Measurements from ENCODE around the gene GIMAP8. TPM values are rescaled to one million over a fixed set of nuclear protein-coding genes. Genes with fewer than 3 reads are reported as not detected.

GIMAP8 gene
- total RNA-seq, 1 donor = not detected

DNA sequence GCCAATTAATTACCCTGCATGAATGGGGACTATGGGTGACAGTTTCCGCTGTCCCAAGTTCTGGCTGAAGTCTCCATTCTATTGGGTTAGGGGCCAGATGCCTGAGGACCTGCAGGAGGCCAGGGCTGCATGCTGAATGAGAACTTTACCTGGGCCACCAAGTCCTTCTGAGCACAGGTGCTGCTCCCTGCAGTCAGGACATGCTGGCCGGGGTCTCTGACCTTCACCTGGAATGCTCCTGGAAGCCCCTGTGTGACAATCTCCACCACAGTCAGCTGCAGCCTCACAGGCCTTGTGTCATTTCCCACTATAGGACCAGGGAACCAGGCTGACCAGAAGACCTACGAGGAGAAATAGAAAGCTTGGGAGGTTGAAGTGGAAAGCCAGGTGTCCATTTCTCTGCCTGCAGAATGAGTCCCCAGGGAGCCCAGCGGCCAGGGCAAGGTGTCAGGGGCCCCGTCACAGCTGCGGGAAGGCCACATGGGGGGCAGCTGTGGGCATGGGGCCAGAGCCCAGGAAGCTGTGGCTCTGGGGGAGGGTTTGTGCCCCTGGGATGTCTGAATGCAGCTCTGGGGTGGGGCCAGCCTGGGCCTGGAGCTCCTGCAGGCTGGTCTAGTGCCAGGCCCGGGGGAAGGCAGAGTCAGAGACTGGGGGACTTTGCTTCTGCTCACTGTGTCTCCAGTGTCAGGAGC lies 5.6 kb upstream of the GIMAP8 start:
- Histone ChIP-seq H2AFZ (ENCODE audit: low read length) (no peak overlapping the region), H4K20me1 (ENCODE audit: insufficient read depth, low read length) (no peaks in the 10 kb centered on the region), H3K36me3 (ENCODE audit: insufficient read depth, low read length) (no peaks in the 10 kb centered on the region), H3K79me2 (ENCODE audit: insufficient read depth, low read length) (no peaks in the 10 kb centered on the region), H3K9me3 (ENCODE audit: low read depth, low read length) (no peaks in the 10 kb centered on the region), H3K27me3 (ENCODE audit: insufficient read depth, low read length) (peaks cover 2% of the 10 kb centered on the region), H3K4me2 (ENCODE audit: insufficient read depth, low read length) (no peak overlapping the region), H3K4me1 (ENCODE audit: insufficient read depth, low read length) (no peaks in the 10 kb centered on the region), H3K4me3 (ENCODE audit: insufficient read depth, low read length) (no peak overlapping the region), H3K27ac (ENCODE audit: low read depth, low read length) (no peak overlapping the region)
- TF ChIP-seq, protein P1, sequence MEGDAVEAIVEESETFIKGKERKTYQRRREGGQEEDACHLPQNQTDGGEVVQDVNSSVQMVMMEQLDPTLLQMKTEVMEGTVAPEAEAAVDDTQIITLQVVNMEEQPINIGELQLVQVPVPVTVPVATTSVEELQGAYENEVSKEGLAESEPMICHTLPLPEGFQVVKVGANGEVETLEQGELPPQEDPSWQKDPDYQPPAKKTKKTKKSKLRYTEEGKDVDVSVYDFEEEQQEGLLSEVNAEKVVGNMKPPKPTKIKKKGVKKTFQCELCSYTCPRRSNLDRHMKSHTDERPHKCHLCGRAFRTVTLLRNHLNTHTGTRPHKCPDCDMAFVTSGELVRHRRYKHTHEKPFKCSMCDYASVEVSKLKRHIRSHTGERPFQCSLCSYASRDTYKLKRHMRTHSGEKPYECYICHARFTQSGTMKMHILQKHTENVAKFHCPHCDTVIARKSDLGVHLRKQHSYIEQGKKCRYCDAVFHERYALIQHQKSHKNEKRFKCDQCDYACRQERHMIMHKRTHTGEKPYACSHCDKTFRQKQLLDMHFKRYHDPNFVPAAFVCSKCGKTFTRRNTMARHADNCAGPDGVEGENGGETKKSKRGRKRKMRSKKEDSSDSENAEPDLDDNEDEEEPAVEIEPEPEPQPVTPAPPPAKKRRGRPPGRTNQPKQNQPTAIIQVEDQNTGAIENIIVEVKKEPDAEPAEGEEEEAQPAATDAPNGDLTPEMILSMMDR (IDR thresholded peaks at IDR 0.05; ENCODE audit: extremely low read depth, low read depth, low read length) = no peak
- no peak for DNase-seq (ENCODE audit: insufficient read length, low spot score, missing footprints)

DNA sequence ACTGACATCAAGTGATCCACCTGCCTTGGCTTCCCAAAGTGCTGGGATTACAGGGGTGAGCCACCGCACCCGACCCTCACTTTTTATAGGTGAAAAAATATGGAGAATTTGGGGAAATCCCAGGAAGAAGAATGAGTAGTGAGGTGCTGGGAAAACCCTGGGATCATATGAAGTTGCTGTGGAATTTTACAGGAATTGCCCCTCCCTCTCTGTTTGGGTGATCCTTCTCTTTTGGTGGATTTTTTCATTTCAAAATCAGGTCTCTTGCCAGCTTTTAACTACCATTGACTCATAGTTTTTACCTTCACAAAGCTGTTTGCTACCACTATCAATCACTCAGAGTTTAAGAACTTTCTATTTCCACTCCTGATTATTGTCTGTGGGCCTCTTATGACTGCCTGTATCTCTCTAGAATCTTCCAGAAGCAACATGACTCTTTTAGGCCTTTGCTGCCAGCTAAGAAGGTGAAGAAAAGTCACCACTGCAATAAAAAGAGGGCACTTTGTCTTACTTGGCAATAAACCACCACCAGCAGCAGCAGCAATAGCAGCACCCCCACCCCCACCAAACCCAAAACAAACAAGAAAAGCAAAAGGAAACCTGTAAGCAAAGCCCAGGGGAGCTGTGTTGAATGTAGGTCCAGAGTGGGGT lies 4.0 kb upstream of the GIMAP8 start:
- TF ChIP-seq, protein P1 (IDR thresholded peaks at IDR 0.05; ENCODE audit: extremely low read depth, low read depth, low read length) = no peak
- H3K79me2 ChIP-seq (ENCODE audit: insufficient read depth, low read length) = no peaks in the 10 kb centered on the region
- H4K20me1 ChIP-seq (ENCODE audit: insufficient read depth, low read length) = no peaks in the 10 kb centered on the region
- H3K27ac ChIP-seq (ENCODE audit: low read depth, low read length) = no peak overlapping the region
- DNase-seq (ENCODE audit: insufficient read length, low spot score, missing footprints) = no peak
- H3K9me3 ChIP-seq (ENCODE audit: low read depth, low read length) = no peaks in the 10 kb centered on the region
- no peak overlapping the region for H3K4me3 ChIP-seq (ENCODE audit: insufficient read depth, low read length)
- no peak overlapping the region for H3K4me2 ChIP-seq (ENCODE audit: insufficient read depth, low read length)
- no peaks in the 10 kb centered on the region for H3K36me3 ChIP-seq (ENCODE audit: insufficient read depth, low read length)
- H3K27me3 ChIP-seq (ENCODE audit: insufficient read depth, low read length) = peaks cover 6% of the 10 kb centered on the region
- no peaks in the 10 kb centered on the region for H3K4me1 ChIP-seq (ENCODE audit: insufficient read depth, low read length)
- H2AFZ ChIP-seq (ENCODE audit: low read length) = no peak overlapping the region

DNA sequence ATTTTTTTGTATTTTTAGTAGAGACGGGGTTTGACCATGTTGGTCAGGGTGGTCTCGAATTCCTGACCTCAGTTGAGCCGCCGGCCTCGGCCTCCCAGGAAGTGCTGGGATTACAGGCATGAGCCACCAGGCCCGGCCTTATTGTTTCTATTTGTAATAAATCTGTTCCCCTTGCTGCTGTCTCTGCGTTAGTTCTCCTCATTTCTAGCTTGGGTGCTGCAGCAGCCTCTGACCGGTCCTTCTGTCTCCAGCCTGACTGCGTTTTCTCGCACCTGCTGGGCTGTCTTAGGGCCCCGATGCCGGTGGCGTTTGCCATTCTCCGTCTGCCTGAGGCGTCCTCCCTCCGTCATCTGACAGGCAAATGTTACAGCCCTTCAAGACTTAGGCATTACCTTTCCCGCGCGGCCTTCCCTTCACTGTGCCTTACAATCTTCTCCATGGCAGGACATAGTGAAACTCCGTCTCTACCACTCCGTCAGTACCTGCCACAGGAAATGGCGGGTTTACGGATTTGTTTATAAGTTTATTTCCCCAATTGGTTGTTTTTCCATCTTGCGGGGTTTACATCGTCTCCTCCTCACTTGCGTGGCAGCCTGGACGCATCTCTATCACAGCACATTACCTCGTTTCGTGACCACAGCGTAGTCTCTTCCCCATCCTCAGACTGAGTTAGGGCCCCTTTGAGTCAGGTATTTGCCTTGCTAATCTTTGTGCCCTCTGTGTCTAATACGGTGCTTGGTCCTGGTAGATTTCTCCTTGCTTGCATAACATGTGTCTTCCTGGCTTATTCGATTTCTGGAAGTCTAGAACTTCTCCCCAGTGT lies 2.3 kb upstream of the GIMAP8 start:
- TF ChIP-seq, protein P1 (IDR thresholded peaks at IDR 0.05; ENCODE audit: extremely low read depth, low read depth, low read length) = no peak
- no peak for DNase-seq (ENCODE audit: insufficient read length, low spot score, missing footprints)
- H3K36me3 ChIP-seq (ENCODE audit: insufficient read depth, low read length) = no peaks in the 10 kb centered on the region

DNA sequence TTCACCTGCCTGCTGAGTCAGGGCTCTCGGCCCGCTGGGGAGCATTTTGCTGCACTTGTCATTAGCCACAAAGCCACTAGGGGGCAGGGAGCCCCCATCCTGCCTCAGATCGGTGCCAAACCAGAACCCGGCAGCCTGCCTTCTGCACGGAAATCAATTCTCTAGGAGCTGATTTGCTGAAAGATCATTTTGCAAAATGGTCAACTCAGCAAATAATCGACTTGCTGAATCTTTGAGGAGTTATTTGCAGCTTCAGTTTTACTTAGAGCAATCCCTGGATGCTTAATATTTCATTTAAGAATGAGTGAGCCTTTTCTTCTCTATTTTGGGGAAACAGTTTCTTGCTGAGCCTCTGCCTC lies 1.7 kb upstream of the GIMAP8 start:
- Histone ChIP-seq H3K27me3 (ENCODE audit: insufficient read depth, low read length) (peaks cover 6% of the 10 kb centered on the region), H3K27ac (ENCODE audit: low read depth, low read length) (no peak overlapping the region), H3K79me2 (ENCODE audit: insufficient read depth, low read length) (no peaks in the 10 kb centered on the region), H3K4me2 (ENCODE audit: insufficient read depth, low read length) (no peak overlapping the region), H4K20me1 (ENCODE audit: insufficient read depth, low read length) (no peaks in the 10 kb centered on the region), H3K36me3 (ENCODE audit: insufficient read depth, low read length) (no peaks in the 10 kb centered on the region), H3K4me1 (ENCODE audit: insufficient read depth, low read length) (no peaks in the 10 kb centered on the region), H3K9me3 (ENCODE audit: low read depth, low read length) (no peaks in the 10 kb centered on the region), H3K4me3 (ENCODE audit: insufficient read depth, low read length) (no peak overlapping the region), H2AFZ (ENCODE audit: low read length) (no peak overlapping the region)
- TF ChIP-seq, protein P1 (IDR thresholded peaks at IDR 0.05; ENCODE audit: extremely low read depth, low read depth, low read length) = peak; percentile 86
- DNase-seq (ENCODE audit: insufficient read length, low spot score, missing footprints) = peak; percentile 96

More for the DNA sequence above, 2.3 kb upstream of the GIMAP8 start:
- no peak overlapping the region for H2AFZ ChIP-seq (ENCODE audit: low read length)
- H3K4me2 ChIP-seq (ENCODE audit: insufficient read depth, low read length) = no peak overlapping the region
- no peak overlapping the region for H3K27ac ChIP-seq (ENCODE audit: low read depth, low read length)
- no peaks in the 10 kb centered on the region for H3K79me2 ChIP-seq (ENCODE audit: insufficient read depth, low read length)
- no peaks in the 10 kb centered on the region for H3K4me1 ChIP-seq (ENCODE audit: insufficient read depth, low read length)
- H4K20me1 ChIP-seq (ENCODE audit: insufficient read depth, low read length) = no peaks in the 10 kb centered on the region
- H3K4me3 ChIP-seq (ENCODE audit: insufficient read depth, low read length) = no peak overlapping the region
- H3K27me3 ChIP-seq (ENCODE audit: insufficient read depth, low read length) = peaks cover 6% of the 10 kb centered on the region
- no peaks in the 10 kb centered on the region for H3K9me3 ChIP-seq (ENCODE audit: low read depth, low read length)

Data from osteoblast (primary cell).